ENCODE measurements around the gene KCNH5. TPM values are rescaled to one million over a fixed set of nuclear protein-coding genes. Genes with fewer than 3 reads are reported as not detected.
"Not testable (repeated sequence)": the region's sequence is repeated elsewhere in the genome, so short reads cannot be mapped to it uniquely, and the experiment has no call there.

KCNH5 gene
- total RNA-seq, 1 donor from 2014 or later, result 0.44 TPM

GRCh38 chr14:62889364-62889763 lies 155.9 kb downstream of the KCNH5 start:
- H3K4me1 Mint-ChIP-seq, result no peaks in the 10 kb centered on the region
- no peak overlapping the region for H3K4me3 Mint-ChIP-seq
- H3K9me3 Mint-ChIP-seq, result peaks cover 5% of the 10 kb centered on the region
- H3K27ac Mint-ChIP-seq (ENCODE audit: unreplicated experiment), result no peak overlapping the region
- no peak for TF ChIP-seq CTCF (conservative IDR thresholded peaks at IDR 0.05)
- H3K36me3 Mint-ChIP-seq (ENCODE audit: low read depth), result no peaks in the 10 kb centered on the region
- DNase-seq (ENCODE audit: low read depth, low spot score), result no peak
- H3K27me3 Mint-ChIP-seq (ENCODE audit: low read depth), result no peaks in the 10 kb centered on the region

- Mint-ChIP-seq H3K27ac (ENCODE audit: unreplicated experiment) (no peak overlapping the region), H3K36me3 (ENCODE audit: low read depth) (no peaks in the 10 kb centered on the region), H3K4me1 (no peaks in the 10 kb centered on the region), H3K9me3 (peaks cover 2% of the 10 kb centered on the region), H3K27me3 (ENCODE audit: low read depth) (no peaks in the 10 kb centered on the region), H3K4me3 (no peak overlapping the region)
- no peak for TF ChIP-seq CTCF (conservative IDR thresholded peaks at IDR 0.05)
- no peak for DNase-seq (ENCODE audit: low read depth, low spot score)
Observed at GRCh38 chr14:62886461-62886860, 158.8 kb downstream of the KCNH5 start.

GRCh38 chr14:62885451-62885850 lies 159.8 kb downstream of the KCNH5 start:
- Mint-ChIP-seq H3K36me3 (ENCODE audit: low read depth) (no peaks in the 10 kb centered on the region), H3K4me3 (no peak overlapping the region), H3K27me3 (ENCODE audit: low read depth) (no peaks in the 10 kb centered on the region), H3K27ac (ENCODE audit: unreplicated experiment) (no peak overlapping the region), H3K4me1 (no peaks in the 10 kb centered on the region), H3K9me3 (peaks cover 2% of the 10 kb centered on the region)
- no peak for TF ChIP-seq CTCF (conservative IDR thresholded peaks at IDR 0.05)
- no peak for DNase-seq (ENCODE audit: low read depth, low spot score)

GRCh38 chr14:62882967-62883366 lies 162.3 kb downstream of the KCNH5 start:
- TF ChIP-seq CTCF (conservative IDR thresholded peaks at IDR 0.05), result no peak
- H3K4me1 Mint-ChIP-seq, result no peaks in the 10 kb centered on the region
- no peak overlapping the region for H3K4me3 Mint-ChIP-seq
- no peak for DNase-seq (ENCODE audit: low read depth, low spot score)
- H3K27ac Mint-ChIP-seq (ENCODE audit: unreplicated experiment), result no peak overlapping the region
- no peaks in the 10 kb centered on the region for H3K36me3 Mint-ChIP-seq (ENCODE audit: low read depth)
- H3K9me3 Mint-ChIP-seq, result peaks cover 3% of the 10 kb centered on the region
- no peaks in the 10 kb centered on the region for H3K27me3 Mint-ChIP-seq (ENCODE audit: low read depth)

GRCh38 chr14:62866376-62866775 lies 178.9 kb downstream of the KCNH5 start:
- no peak for DNase-seq (ENCODE audit: low read depth, low spot score)
- no peak for TF ChIP-seq CTCF (conservative IDR thresholded peaks at IDR 0.05)
- Mint-ChIP-seq H3K27me3 (ENCODE audit: low read depth) (peaks cover 3% of the 10 kb centered on the region), H3K27ac (ENCODE audit: unreplicated experiment) (no peak overlapping the region), H3K4me1 (no peaks in the 10 kb centered on the region), H3K9me3 (no peaks in the 10 kb centered on the region), H3K36me3 (ENCODE audit: low read depth) (no peaks in the 10 kb centered on the region), H3K4me3 (no peak overlapping the region)

- DNase-seq (ENCODE audit: low read depth, low spot score), result no peak
- Mint-ChIP-seq H3K4me1 (no peaks in the 10 kb centered on the region), H3K27ac (ENCODE audit: unreplicated experiment) (no peak overlapping the region), H3K9me3 (no peaks in the 10 kb centered on the region), H3K4me3 (no peak overlapping the region), H3K27me3 (ENCODE audit: low read depth) (peaks cover 3% of the 10 kb centered on the region), H3K36me3 (ENCODE audit: low read depth) (no peaks in the 10 kb centered on the region)
- TF ChIP-seq CTCF (conservative IDR thresholded peaks at IDR 0.05), result no peak
Observed at GRCh38 chr14:62864588-62864987, 180.7 kb downstream of the KCNH5 start.

- H3K27me3 Mint-ChIP-seq (ENCODE audit: low read depth); H3K27ac Mint-ChIP-seq (ENCODE audit: unreplicated experiment); H3K4me3 Mint-ChIP-seq; H3K9me3 Mint-ChIP-seq; DNase-seq (ENCODE audit: low read depth, low spot score); H3K4me1 Mint-ChIP-seq; H3K36me3 Mint-ChIP-seq (ENCODE audit: low read depth): not testable (repeated sequence)
Observed at GRCh38 chr14:62858011-62858410, 187.2 kb downstream of the KCNH5 start.

Data from neural crest cell (in vitro differentiated cells).